Epithelial cell of esophagus (primary cell): ENCODE measurements around the gene RPRML.
A peak's percentile ranks its signal among the peaks of the same experiment; 100 is the strongest.

Experiments
- DNase-seq: peaks from one replicate; pipeline ENCODE4 v3.0.0; 2010; ENCODE audit warnings: low read depth
- H3K4me3 ChIP-seq: 2 replicates; pipeline ENCODE4 v1.5.1; 2011; ENCODE audit warnings: mild to moderate bottlenecking, low read length, control low read depth
- CTCF ChIP-seq: IDR thresholded peaks from 2 replicates; pipeline ENCODE4 v1.5.1; 2011; ENCODE audit warnings: low read depth, mild to moderate bottlenecking, low read length, control low read depth, inconsistent platforms; ENCODE audit not compliant: insufficient read depth; ENCODE audit errors: missing control alignments

The RPRML gene

GRCh38 chr17:46984341-46984740, 5.3 kb upstream of the RPRML start:
- no peak for DNase-seq
- TF ChIP-seq CTCF: no peak
- no peak overlapping the region for H3K4me3 ChIP-seq

- no peak for DNase-seq
- H3K4me3 ChIP-seq: no peak overlapping the region
- TF ChIP-seq CTCF: no peak
Observed at GRCh38 chr17:46983782-46984181, 4.7 kb upstream of the RPRML start.

GRCh38 chr17:46982577-46982976, 3.5 kb upstream of the RPRML start:
- H3K4me3 ChIP-seq: no peak overlapping the region
- TF ChIP-seq CTCF: no peak
- DNase-seq: no peak

GRCh38 chr17:46978489-46979146, 435 bp downstream of the RPRML start:
- no peak for TF ChIP-seq CTCF
- H3K4me3 ChIP-seq: no peak overlapping the region
- DNase-seq: no peak

GRCh38 chr17:46977750-46978488, 1.1 kb downstream of the RPRML start:
- H3K4me3 ChIP-seq: no peak overlapping the region
- TF ChIP-seq CTCF: no peak
- no peak for DNase-seq

GRCh38 chr17:46977348-46977747, 1.7 kb downstream of the RPRML start:
- DNase-seq: peak; percentile 61
- TF ChIP-seq CTCF: peak; percentile 55

GRCh38 chr17:46976626-46977270, 2.3 kb downstream of the RPRML start:
- H3K4me3 ChIP-seq: no peak overlapping the region
- peak; percentile 13 for TF ChIP-seq CTCF
- no peak for DNase-seq

More at GRCh38 chr17:46977348-46977747, 1.7 kb downstream of the RPRML start:
- H3K4me3 ChIP-seq: no peak overlapping the region
